Mammary epithelial cell (primary cell): Measurements from ENCODE around the gene OR8U1.

Experiments used
- EZH2 ChIP-seq: IDR thresholded peaks from 2 replicates; pipeline ENCODE4 v1.6.1; 2012; ENCODE audit warnings: low read length, inconsistent platforms, borderline replicate concordance
- TF ChIP-seq, protein P1 (sequence below), 2 donors: IDR thresholded peaks in 1 of 2; conservative IDR thresholded peaks in 1 of 2; 2 replicates each; pipeline ENCODE4 v1.5.1; 2011 to 2012; ENCODE audit warnings: inconsistent platforms in 2 of 2, low read length in 2 of 2, mild to moderate bottlenecking in 2 of 2, control low read depth in 1 of 2, low read depth in 1 of 2; ENCODE audit not compliant: insufficient read depth in 1 of 2; ENCODE audit errors: extremely low read depth in 1 of 2

DNA sequence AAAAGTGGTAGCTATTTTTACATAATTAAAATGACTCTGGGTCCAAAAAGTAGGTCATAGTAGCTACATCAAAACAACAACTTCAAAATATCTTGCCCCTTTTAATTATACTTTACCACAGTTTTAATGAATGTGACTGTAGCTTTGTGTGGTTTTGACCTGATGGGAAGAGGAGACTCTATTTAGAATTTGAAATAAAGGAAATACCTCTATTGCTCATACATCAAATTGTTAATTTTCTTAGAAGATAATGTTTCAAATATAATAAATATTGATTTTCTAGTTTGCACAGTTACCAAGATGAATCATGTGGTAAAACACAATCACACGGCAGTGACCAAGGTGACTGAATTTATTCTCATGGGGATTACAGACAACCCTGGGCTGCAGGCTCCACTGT is 29.7 kb upstream of the OR8U1 start, which contains the start of gene OR8K1:
- TF ChIP-seq, protein P1, sequence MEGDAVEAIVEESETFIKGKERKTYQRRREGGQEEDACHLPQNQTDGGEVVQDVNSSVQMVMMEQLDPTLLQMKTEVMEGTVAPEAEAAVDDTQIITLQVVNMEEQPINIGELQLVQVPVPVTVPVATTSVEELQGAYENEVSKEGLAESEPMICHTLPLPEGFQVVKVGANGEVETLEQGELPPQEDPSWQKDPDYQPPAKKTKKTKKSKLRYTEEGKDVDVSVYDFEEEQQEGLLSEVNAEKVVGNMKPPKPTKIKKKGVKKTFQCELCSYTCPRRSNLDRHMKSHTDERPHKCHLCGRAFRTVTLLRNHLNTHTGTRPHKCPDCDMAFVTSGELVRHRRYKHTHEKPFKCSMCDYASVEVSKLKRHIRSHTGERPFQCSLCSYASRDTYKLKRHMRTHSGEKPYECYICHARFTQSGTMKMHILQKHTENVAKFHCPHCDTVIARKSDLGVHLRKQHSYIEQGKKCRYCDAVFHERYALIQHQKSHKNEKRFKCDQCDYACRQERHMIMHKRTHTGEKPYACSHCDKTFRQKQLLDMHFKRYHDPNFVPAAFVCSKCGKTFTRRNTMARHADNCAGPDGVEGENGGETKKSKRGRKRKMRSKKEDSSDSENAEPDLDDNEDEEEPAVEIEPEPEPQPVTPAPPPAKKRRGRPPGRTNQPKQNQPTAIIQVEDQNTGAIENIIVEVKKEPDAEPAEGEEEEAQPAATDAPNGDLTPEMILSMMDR (conservative IDR thresholded peaks at IDR 0.05 in 1 of 2, IDR thresholded peaks at IDR 0.05 in 1 of 2; ENCODE audit: extremely low read depth in 1 of 2, insufficient read depth in 1 of 2, low read depth in 1 of 2, low read length in 2 of 2): no peak
- no peak for TF ChIP-seq EZH2
